Hematopoietic multipotent progenitor cell treated with erythropoietin and hydrocortisone succinate and interleukin-3 and kit ligand, for 17 days (in vitro differentiated cells): ENCODE data around the gene TMEM231.
"Not testable (repeated sequence)": the region's sequence is repeated elsewhere in the genome, so short reads cannot be mapped to it uniquely, and the experiment has no call there.

ENCODE experiments used
- DNase-seq: peaks from one replicate; pipeline ENCODE4 v3.0.0-alpha.2; 2015; ENCODE audit warnings: low spot score

Gene TMEM231

DNA sequence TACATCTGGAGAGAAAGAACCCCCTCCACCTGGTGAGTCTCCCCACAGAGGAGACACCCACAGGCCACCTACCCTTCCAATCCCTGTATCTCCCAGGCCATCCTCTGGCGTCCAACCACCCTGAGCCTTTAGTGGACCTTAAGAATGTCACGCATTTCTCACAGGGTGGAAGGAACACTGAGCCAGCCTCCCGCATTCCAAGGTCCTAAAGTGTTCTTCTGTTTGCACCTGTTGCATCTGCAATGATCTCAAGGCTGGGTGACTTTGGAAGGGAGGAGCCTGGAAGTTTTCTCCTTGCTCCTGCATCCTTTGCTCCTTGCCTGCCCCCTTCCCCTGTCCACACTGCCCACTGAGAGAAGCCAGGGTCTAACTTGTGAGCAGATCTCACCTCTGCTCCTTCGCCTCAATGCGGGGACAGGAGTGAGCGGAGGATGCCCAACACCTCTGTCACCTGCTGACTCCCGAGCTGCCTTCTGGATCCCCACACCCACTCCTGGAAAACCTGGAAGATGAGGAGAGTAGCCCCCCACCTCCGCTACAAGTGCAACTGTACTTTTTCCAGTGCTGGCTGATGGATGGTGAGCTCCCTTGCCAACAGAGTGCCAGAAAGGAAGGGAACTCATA is 23.8 kb downstream of the TMEM231 start:
- DNase-seq: no peak

GRCh38 chr16:75529959-75530358 is 26.1 kb downstream of the TMEM231 start:
- DNase-seq: no peak

GRCh38 chr16:75529056-75529905 is 26.8 kb downstream of the TMEM231 start:
- DNase-seq: no peak

DNA sequence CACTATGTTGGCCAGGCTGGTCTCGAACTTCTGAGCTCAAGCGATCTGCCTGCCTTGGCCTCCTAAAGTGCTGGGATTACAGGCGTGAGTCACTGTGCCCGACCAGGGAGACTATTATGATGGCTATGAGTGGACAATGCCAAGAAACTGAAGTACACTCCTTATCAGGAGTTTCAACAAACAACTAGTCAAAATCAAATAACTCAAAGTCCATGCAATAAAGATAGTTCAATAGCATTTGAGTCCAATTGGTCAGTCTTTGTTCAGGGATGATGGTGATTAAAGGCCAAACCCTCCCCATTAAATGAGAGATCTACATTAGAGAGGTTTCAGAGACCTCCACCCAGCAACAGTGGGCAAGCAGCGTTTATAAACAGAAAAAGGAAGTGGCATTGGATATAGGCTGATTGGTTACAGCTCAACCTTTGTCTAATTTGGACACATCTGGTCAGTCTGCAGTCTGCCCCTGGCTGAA is 28.2 kb downstream of the TMEM231 start:
- DNase-seq: no peak

- DNase-seq: no peak
These were observed 29.8 kb downstream of the TMEM231 start for GRCh38 chr16:75526032-75526790.

- DNase-seq: no peak
These were observed 36.9 kb downstream of the TMEM231 start for GRCh38 chr16:75519175-75519574.

GRCh38 chr16:75516189-75516966 is 39.7 kb downstream of the TMEM231 start:
- not testable (repeated sequence) for DNase-seq

DNA sequence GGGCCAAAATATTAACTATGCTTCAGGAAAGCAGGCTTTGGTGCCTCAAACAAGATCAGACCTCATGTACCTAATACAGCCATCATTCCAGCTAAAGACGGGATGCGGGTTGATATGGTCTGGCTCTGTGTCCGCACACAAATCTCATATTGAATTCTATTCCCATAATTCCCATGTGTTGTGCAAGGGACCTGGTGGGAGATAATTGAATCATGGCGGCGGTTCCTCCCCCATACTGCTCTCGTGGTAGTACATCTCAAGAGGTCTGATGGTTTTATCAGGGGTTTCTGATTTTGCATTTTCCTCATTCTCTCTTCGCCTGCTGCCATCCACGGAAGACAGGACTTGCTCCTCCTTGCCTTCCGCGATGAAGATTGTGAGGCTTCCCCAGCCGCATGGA is 41.8 kb downstream of the TMEM231 start:
- DNase-seq: no peak

GRCh38 chr16:75506574-75506973 is 49.5 kb downstream of the TMEM231 start:
- DNase-seq: no peak

DNA sequence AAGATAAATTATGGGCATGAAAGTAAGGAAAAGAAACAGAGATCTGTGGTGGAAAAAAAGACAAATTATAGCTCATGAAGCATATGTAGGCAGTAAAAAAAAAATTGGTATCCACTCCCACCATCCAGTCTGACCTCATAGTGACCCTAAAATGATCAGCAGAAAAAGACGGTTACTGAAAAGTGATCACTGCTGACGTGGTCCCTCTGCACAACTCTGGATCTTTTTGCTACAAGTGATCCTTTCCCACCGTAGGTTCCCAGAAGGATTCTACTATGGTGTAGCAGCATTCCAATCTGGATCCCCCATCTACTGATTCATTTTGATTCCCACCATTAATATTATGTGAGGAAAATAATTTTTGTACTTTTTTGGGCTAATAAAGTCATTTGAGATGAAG is 49.9 kb downstream of the TMEM231 start:
- no peak for DNase-seq

DNA sequence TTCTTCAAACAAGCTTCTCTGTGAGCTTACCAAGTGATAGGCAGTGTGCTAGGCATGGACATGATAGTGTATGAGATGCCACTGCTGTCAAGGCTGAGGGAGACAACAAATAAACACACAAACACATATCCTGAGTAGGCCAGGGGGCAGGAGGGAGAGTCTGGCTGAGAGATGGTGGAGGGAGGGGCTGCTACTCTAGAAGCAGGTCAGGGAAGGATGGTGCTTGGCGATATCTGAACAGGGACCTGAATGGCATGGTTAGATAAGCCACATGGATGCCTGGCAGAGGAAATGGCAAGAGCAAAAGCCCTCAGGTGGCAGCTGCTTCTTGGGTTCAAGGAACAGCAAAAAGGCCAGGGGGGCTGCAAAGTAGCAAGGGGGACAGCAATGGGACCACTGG is 52.3 kb downstream of the TMEM231 start:
- DNase-seq: peak; percentile 74

- no peak for DNase-seq
These were observed 53.0 kb downstream of the TMEM231 start for GRCh38 chr16:75502916-75503605.

DNA sequence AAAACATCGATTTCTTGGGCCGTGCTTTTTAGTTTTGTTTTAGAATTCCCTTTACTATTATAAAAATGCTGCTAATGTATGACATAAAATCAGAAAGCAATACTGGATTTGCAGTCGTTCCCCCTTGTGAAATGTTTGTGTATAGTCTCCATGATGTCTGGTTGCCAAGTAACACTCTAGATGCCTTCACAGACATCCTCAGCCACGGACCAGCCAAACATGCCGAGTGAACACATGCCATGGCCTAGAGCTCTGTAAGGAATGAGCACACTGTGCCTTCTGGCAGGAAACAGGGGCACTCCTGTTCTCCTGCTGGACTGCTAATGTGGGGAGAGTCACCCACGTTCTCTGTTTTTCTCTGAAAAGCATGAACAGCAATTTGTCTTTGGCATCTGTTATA is 54.2 kb downstream of the TMEM231 start:
- DNase-seq: not testable (repeated sequence)

DNA sequence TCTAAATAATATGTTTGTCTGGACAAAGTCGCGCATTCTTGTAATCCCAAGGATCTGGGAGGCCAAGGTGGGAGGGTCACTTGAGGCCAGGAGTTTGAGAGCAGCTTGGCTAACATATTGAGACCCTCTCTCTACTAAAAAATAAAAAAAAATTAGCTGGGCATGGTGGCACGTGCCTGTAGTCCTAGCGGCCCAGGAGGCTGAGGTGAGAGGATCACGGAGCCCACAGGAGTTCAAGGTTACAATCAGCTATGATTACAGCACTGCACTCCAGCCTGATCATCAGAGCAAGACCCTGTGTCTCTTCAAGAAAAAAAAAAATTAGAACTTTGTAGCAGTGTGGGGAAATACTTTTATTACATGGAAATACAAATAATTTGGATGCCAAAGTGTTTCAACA is 54.7 kb downstream of the TMEM231 start:
- no peak for DNase-seq

DNA sequence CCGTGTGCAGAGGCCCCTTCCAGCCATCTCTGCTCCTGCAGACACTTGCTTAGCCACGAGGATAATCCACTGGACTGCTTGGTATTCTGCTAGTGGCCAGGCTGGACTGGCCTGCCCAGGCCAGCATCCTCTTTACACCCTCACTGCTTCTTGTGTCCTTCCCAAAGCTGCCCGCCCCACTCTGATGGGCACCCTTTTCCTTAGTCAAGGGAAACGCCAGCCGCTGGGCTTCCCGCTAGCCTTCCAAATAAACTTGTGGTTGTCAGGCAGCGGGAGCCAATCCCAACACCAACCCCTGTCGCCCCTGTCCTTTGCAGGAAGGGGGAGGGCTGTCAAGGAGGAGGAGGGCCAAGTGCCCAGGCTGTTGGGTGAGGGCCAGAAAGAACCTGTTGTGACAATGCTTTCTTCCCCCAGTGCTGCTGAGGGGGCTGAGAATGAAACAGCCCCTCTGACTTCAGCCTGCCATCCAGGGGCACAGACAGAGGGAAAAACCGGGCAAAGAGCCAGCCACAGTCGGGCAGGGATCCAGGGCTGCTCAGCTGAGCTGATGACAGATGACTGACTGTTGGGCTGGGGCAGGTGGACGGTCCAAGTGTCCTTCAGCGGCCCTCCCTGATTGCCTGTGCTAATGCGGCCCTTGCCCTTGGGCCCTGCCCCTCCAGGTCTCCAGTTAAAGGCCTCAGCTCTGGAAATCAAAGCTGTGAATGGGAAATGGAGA is 57.3 kb downstream of the TMEM231 start:
- not testable (repeated sequence) for DNase-seq

GRCh38 chr16:75497558-75497957 is 58.5 kb downstream of the TMEM231 start:
- no peak for DNase-seq

DNA sequence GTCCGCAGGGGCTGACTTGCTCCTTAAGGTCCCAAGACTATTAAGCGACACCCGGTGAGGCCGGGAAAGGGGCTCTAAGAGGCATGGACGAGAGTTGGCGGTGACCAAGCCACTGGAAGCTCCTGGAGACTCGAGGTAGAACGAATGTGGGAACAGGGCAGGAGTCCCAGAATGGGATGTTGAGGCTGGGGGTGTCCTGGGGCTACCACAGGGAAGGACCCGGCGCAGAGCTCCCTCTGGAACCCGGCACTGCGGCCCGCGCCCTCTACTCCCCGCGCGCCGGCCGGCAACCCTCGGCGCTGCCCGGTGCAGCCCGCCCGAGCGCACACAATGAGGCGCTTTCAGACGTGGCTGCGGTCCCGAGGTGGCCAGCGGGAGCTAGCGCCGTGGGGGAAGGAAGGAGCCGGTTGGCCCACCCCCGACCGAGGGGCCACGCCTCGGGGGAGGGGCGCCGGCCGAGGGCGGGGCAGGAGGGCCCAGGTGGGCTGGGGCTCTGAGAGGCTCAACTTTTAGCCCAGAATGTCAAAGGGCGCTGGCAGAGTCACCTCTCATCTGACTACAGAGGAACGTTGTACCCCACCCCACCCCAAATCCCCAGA is 60.9 kb downstream of the TMEM231 start, which contains the start of gene CHST6:
Gene CHST6, minus strand, starts transcription at position 366 of the 599 bp plus-strand sequence. CDS start 15,613 bp downstream, outside the sequence.
- DNase-seq: no peak

- DNase-seq: no peak
These were observed 61.4 kb downstream of the TMEM231 start for GRCh38 chr16:75494661-75495075.

DNA sequence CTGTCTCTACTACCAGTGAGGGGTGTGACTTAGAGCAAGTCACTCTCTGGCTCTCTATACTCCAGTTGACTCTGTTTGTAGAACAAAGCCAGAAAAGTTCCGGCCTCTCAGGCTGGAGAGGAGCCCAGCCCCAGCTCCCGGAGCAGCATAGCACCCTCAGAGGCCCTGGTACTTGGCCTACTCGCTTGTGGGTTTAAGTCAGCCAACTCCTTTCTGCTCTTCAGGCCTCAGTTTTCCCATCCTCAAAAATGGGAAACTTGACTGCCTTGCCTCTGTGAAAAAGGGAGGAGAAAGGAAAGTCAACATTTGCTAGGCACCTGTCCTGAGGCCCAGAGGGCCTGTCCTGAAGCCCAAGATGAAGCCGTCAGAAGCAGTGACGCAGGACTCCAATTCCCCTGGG is 61.9 kb downstream of the TMEM231 start:
- no peak for DNase-seq

DNA sequence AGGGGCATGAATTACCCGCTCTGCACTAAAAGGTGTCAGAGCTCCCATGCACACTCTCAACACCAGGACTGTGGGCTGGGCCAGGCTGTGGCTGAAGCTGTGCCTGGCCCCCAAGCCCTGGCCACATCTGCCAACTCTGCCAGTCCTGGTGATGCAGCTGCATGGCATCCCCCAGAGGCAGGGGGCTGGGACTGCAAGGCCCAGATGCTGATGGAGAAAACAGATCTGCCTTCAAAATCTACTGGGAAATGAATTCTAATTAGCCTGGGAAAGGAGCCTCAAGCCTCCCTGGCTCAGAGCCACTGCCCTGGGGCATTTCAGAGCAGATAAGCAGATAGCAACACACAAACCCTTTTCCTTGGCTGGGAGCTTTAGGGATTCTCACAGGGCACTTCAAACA is 64.2 kb downstream of the TMEM231 start:
- no peak for DNase-seq
